ENCODE measurements around the gene H3-3A. TPM values are rescaled to one million over a fixed set of nuclear protein-coding genes. Genes with fewer than 3 reads are reported as not detected.

Gene H3-3A
- total and polyA plus RNA-seq, 4 donors: 76.6 to 338 (median 189) TPM

DNA sequence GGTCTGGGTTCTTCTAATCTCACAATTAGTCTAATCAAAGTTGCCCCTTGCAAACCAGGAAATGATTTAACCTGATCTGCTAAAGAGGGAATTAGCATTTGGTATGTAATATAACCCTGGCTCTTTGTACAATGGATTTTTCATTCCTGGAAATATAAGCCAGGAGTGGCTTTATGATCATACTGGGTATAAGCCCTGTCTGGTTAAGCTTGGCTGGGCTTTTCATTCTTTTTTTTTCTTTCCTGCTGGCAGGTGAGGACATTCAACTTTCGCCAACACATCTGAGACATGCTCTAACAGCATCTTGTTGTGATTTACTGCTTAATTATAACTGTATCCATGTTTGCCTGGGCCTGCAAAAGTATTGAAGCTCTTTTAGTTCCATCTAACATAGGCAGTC is 42.9 kb upstream of the H3-3A start:
- no peak for DNase-seq (ENCODE audit: low spot score)

DNA sequence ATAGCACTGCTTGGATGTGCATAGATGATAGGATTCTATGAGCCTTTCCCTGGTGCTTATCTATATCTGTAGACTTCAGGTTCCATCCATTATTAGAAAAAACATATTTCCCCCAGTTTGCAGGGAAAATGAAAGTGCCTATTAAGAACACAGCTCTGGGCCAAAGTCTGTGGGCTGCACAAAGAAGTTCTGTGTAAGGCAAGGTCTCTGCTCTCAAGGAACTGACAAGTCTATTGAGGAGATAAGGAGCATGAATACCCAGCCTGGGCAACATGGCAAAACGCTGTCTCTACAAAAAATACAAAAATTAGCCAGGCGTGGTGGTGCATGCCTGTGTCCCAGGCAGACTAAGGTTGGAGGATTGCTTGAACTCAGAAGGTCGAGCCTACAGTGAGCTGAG is 41.1 kb upstream of the H3-3A start:
- Histone ChIP-seq H3K9ac (ENCODE audit: low read depth in 1 of 2, low read length in 2 of 2) (no peak overlapping the region), H3K36me3 (ENCODE audit: control insufficient read depth in 4 of 4, insufficient read depth in 3 of 4, low read depth in 1 of 4, low read length in 3 of 4) (no peaks in the 10 kb centered on the region), H3K9me3 (ENCODE audit: control insufficient read depth in 4 of 4, low read length in 3 of 4) (no peaks in the 10 kb centered on the region), H3K27ac (ENCODE audit: low read depth in 1 of 2, low read length in 2 of 2) (no peak overlapping the region), H3K27me3 (ENCODE audit: control insufficient read depth in 4 of 4, insufficient read depth in 4 of 4, low read length in 3 of 4) (no peaks in the 10 kb centered on the region), H3K4me3 (ENCODE audit: low read depth in 1 of 3, low read length in 3 of 3) (no peak overlapping the region), H3K4me1 (ENCODE audit: control insufficient read depth in 4 of 4, insufficient read depth in 4 of 4, low read length in 3 of 4) (no peaks in the 10 kb centered on the region)
- no peak for DNase-seq (ENCODE audit: low spot score)
- WGBS: 71% methylated on average over 3 of the region's 3 CpGs
- TF ChIP-seq FOXA2 (IDR thresholded peaks at IDR 0.05) (no peak), EGR1 (IDR thresholded peaks at IDR 0.05; ENCODE audit: low read depth in 2 of 2) (no peak), FOXA1 (IDR thresholded peaks at IDR 0.05) (no peak), JUND (IDR thresholded peaks at IDR 0.05) (no peak)
- TF ChIP-seq, protein P1, sequence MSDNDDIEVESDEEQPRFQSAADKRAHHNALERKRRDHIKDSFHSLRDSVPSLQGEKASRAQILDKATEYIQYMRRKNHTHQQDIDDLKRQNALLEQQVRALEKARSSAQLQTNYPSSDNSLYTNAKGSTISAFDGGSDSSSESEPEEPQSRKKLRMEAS (IDR thresholded peaks at IDR 0.05): no peak
- TF ChIP-seq, protein P2, sequence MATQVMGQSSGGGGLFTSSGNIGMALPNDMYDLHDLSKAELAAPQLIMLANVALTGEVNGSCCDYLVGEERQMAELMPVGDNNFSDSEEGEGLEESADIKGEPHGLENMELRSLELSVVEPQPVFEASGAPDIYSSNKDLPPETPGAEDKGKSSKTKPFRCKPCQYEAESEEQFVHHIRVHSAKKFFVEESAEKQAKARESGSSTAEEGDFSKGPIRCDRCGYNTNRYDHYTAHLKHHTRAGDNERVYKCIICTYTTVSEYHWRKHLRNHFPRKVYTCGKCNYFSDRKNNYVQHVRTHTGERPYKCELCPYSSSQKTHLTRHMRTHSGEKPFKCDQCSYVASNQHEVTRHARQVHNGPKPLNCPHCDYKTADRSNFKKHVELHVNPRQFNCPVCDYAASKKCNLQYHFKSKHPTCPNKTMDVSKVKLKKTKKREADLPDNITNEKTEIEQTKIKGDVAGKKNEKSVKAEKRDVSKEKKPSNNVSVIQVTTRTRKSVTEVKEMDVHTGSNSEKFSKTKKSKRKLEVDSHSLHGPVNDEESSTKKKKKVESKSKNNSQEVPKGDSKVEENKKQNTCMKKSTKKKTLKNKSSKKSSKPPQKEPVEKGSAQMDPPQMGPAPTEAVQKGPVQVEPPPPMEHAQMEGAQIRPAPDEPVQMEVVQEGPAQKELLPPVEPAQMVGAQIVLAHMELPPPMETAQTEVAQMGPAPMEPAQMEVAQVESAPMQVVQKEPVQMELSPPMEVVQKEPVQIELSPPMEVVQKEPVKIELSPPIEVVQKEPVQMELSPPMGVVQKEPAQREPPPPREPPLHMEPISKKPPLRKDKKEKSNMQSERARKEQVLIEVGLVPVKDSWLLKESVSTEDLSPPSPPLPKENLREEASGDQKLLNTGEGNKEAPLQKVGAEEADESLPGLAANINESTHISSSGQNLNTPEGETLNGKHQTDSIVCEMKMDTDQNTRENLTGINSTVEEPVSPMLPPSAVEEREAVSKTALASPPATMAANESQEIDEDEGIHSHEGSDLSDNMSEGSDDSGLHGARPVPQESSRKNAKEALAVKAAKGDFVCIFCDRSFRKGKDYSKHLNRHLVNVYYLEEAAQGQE (IDR thresholded peaks at IDR 0.05): no peak
- TF ChIP-seq, protein P3, sequence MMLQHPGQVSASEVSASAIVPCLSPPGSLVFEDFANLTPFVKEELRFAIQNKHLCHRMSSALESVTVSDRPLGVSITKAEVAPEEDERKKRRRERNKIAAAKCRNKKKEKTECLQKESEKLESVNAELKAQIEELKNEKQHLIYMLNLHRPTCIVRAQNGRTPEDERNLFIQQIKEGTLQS (IDR thresholded peaks at IDR 0.05): no peak

More for the DNA sequence above, 42.9 kb upstream of the H3-3A start:
- no peak overlapping the region for H3K27ac ChIP-seq (ENCODE audit: low read depth in 1 of 2, low read length in 2 of 2)
- no peak overlapping the region for H3K4me3 ChIP-seq (ENCODE audit: low read depth in 1 of 3, low read length in 3 of 3)
- no peaks in the 10 kb centered on the region for H3K27me3 ChIP-seq (ENCODE audit: control insufficient read depth in 4 of 4, insufficient read depth in 4 of 4, low read length in 3 of 4)
- TF ChIP-seq JUND (IDR thresholded peaks at IDR 0.05): no peak
- H3K36me3 ChIP-seq (ENCODE audit: control insufficient read depth in 4 of 4, insufficient read depth in 3 of 4, low read depth in 1 of 4, low read length in 3 of 4): no peaks in the 10 kb centered on the region
- WGBS: 83% methylated on average over 1 of the region's 1 CpG
- no peaks in the 10 kb centered on the region for H3K9me3 ChIP-seq (ENCODE audit: control insufficient read depth in 4 of 4, low read length in 3 of 4)
- H3K4me1 ChIP-seq (ENCODE audit: control insufficient read depth in 4 of 4, insufficient read depth in 4 of 4, low read length in 3 of 4): no peaks in the 10 kb centered on the region
- H3K9ac ChIP-seq (ENCODE audit: low read depth in 1 of 2, low read length in 2 of 2): no peak overlapping the region

DNA sequence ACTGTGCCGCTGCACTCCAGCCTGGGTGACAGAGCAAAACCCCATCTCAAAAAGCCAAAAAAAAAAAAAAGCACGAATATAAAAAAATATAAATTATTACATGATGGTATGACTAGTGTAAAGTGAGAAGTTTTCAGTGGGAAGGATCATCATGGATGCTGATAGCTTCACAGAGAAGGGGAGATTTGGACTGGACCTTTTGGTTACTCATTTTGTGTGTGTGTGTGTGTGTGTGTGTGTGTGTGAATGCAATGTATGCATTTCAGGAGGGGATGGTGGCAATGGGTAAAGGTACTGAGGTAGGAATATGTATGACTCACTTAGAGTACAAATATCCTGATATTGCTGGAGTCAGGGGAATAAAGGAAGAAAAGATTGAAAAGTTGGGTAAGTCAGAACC is 40.7 kb upstream of the H3-3A start:
- no peak overlapping the region for H3K9ac ChIP-seq (ENCODE audit: low read depth in 1 of 2, low read length in 2 of 2)
- H3K27ac ChIP-seq (ENCODE audit: low read depth in 1 of 2, low read length in 2 of 2): no peak overlapping the region
- TF ChIP-seq FOXA1 (IDR thresholded peaks at IDR 0.05): no peak
- TF ChIP-seq RXRA (IDR thresholded peaks at IDR 0.05): no peak
- TF ChIP-seq EGR1 (IDR thresholded peaks at IDR 0.05; ENCODE audit: low read depth in 2 of 2): no peak
- no peak for TF ChIP-seq FOXA2 (IDR thresholded peaks at IDR 0.05)
- TF ChIP-seq SP1 (IDR thresholded peaks at IDR 0.05): no peak
- TF ChIP-seq JUND (IDR thresholded peaks at IDR 0.05): no peak
- TF ChIP-seq TAF1 (conservative IDR thresholded peaks at IDR 0.05): no peak
- no peak for TF ChIP-seq HNF4G (IDR thresholded peaks at IDR 0.05)
- TF ChIP-seq NR2F2 (IDR thresholded peaks at IDR 0.05): no peak
- TF ChIP-seq, protein P1 (IDR thresholded peaks at IDR 0.05): no peak
- H3K9me3 ChIP-seq (ENCODE audit: control insufficient read depth in 4 of 4, low read length in 3 of 4): no peaks in the 10 kb centered on the region
- no peaks in the 10 kb centered on the region for H3K36me3 ChIP-seq (ENCODE audit: control insufficient read depth in 4 of 4, insufficient read depth in 3 of 4, low read depth in 1 of 4, low read length in 3 of 4)
- 45% methylated on average over 2 of the region's 2 CpGs for WGBS
- no peaks in the 10 kb centered on the region for H3K27me3 ChIP-seq (ENCODE audit: control insufficient read depth in 4 of 4, insufficient read depth in 4 of 4, low read length in 3 of 4)
- no peaks in the 10 kb centered on the region for H3K4me1 ChIP-seq (ENCODE audit: control insufficient read depth in 4 of 4, insufficient read depth in 4 of 4, low read length in 3 of 4)
- DNase-seq (ENCODE audit: low spot score): no peak
- no peak overlapping the region for H3K4me3 ChIP-seq (ENCODE audit: low read depth in 1 of 3, low read length in 3 of 3)

Measured in liver (tissue), 9 donors.